NCI-H510A treated with DMSO at 0.1 percent for 48 hours (cell line): ENCODE results near the gene TFB1M.
"Not testable (repeated sequence)": the region's sequence is repeated elsewhere in the genome, so short reads cannot be mapped to it uniquely, and the experiment has no call there.

Experiments
- DNase-seq: peaks from one replicate; lab custom pipeline; 2025; lab: John Stamatoyannopoulos, UW

Gene TFB1M

DNA sequence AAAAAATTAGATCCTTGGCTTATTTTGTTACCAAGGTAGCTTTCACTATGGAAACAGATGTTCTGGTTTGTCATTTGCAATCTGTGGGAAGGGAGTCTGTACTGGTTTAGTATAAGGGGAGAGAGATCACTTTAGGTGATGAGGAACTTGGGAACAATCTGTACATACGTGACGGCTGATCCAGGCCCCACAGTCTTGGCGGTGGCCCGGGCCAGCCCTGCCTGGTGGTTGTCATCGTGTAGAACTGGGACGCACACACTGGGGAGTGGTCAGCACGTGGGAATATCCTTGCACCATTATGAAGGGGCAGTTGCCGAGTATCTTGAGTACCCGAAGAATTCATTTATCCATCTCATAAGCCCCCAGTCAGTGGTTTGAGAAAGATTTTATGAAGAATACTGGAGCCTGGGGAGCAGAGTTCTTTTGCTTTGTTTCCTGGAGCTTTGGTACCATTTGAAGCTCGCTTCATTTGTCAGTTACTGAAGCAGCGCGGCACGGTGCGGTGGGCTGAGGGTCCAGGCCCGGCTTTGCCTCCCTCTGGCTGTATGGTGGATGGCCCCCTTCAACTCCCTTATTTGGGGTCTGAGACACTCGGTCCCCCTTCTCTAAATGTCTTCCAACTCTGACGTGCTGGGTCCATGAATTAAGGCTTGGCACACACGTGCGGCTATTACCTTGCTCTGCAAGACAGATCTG, 73.2 kb downstream of the TFB1M start:
- DNase-seq = no peak

DNA sequence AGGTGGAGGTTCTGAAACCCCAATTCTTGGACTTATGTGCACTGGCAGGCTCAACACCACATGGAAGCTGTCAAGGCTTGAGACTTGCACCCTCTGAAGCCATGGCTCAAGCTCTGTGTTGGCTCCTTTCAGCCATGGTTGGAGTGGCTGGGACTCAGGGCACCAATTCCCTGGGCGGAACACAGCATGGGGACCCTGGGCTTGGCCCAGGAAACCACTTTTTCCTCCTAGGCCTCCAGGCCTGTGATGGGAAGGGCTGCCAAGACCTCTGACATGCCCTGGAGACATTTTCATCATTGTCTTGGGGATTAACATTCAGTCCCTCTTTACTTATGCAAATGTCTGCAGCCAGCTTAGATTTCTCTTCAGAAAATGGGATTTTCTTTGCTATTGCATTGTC, 76.7 kb downstream of the TFB1M start:
- no peak for DNase-seq

DNA sequence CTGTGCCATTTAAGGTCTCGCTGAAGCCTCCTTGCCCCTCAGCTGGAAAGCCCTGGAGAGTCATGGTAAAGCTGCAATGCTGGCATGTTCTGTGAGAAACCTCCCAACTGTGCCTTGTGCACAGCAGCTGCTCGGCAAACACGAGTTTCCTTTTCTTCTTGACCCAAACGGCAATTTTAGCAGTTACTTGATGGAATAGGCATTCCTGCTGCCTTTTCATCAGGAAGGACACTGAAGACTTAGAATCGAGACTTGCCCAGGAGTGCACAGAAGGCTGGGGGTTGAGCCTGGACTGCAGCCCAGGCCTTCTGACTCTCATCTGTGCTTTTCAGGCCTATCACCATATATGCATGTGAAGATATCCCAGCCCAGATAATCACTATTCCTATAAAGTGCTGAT, 79.2 kb downstream of the TFB1M start:
- no peak for DNase-seq

DNA sequence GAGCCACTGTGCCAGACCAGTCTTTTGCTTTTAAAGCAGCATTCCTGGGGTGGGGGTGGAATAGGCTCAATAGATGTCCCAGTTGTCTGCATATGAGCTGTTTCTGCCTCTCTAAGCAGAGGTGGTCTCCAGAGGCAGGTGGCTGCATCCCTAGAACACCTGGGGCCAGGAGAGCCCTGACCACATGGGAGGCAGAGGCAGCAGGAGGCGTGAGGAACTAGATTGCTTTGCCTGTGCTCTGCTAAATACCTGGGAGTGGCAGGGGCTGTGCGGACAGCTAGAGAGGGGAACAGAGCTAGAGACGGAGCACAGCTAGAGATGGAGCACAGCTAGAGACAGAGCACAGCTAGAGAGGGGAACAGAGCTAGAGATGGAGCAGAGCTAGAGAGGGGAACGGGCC, 79.6 kb downstream of the TFB1M start:
- no peak for DNase-seq

DNA sequence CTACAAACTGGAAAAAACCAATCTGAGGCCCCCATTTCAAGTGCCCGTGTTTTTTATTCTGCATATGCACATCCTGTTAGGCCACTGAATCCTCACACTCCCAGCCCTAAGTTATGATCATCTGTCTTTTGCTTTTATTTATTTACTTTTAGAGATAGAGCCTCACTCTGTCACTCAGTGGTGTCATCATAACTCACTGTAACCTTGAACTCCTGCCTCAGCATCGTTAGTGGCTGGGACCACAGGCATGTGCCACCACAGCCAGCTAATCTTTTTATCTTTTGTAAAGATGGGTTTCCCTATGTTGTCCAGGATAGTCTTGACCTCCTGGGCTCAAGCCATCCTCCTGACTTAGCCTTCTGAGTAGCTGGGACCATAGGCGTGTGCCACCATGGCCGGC, 80.1 kb downstream of the TFB1M start:
- no peak for DNase-seq

DNA sequence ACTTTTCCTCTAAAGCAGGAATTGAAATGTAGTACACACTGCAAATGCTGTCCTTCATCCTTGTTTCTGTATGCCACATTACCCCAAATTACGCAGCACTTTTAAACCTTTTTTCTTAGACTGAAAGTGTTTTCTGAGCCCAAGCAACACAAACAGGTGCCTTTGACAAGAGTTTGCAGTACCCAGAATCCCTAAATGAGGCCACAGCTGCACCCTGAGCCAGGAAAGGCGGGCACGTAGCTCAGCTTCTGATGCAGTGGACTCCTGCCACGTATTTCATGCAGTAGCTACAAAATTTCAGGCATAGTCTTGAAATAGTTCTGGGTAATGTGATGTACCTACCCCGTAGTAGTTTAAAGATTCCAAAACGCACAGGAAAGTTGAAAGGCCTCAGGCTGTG, 81.4 kb downstream of the TFB1M start:
- no peak for DNase-seq

DNA sequence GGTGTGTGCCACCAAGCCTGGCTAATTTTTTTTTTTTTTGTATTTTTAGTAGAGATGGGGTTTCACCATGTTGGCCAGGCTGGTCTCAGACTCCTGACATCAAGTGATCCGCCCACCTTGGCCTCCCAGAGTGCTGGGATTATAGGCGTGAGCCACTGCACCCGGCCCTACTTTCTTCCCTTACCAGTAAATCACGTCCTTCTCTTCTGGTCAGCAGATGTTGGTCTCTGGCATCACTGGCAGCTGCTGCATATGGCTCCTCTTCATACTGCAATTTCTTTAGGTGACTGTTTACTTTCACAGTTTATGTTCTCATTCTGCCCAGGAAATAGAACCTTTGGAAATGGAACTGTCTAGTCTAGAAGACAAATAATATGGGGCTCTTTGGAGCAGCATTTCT, 83.3 kb downstream of the TFB1M start:
- not testable (repeated sequence) for DNase-seq

DNA sequence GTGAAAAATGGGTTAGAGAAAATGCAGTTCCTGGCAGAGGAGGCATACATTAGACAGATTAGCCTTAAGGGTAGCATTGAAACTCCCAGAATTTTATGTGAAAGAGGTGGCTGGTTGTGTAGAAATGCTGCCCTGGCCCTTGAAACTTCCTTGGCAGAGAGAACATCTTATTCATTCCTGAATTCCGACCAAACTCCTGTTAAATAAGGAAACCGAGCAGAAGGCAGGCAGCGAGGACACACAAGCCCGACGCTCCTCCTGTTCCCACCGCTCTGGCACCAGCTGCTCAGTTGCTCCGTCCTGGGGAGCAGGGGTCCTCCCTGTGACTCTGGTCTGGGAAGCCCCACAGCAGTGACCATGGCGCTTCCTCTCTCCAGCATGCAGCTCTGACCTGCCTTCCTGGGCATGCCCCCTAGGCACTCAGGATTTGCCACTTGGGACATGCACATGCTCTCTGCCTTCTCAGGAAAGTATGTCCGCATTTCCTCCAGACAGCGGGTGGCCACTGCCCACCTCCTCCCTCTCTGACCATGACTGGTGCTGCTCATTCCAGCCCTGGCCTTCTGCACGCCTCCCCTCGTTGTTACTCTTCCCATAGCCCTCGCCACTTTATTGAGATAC, 85.6 kb downstream of the TFB1M start:
- DNase-seq = no peak

DNA sequence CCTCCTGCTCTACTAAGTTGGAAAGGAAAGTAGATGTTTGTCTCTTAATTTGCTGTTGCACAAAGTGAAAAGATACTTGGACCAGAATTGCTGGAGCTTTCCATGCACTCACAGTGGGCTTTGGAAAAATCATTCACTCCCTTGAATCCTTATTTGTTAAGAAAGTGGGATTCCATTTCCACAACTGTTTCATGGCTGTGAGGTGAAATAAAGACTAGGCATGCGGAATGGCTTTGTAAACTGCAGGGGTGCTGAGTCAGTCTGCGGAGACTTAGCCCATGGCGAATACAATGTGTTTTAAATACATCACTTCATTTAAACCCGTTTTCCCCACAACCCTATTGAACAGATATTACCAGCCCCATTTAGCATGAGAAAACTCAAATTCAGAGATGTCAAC, 87.2 kb downstream of the TFB1M start:
- DNase-seq = no peak

DNA sequence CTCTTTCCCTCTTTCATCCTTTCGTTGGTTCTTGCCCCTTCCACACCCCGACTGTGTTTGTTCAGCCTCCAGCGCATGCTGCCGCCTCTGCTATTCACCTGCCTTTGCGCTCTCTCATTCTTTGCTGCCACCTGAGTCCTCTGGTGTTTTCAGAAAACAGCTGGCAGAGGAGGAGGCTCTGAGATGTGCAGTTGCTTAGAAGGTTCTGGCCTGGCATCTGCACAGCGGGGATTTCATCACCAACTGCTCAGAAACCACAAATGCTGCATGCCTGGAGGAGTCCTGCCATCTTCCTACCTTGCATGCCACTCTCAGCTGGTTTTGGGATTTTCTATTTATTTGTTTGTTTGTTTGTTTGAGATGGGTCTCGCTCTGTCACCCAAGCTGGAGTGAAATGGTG, 89.7 kb downstream of the TFB1M start:
- no peak for DNase-seq

DNA sequence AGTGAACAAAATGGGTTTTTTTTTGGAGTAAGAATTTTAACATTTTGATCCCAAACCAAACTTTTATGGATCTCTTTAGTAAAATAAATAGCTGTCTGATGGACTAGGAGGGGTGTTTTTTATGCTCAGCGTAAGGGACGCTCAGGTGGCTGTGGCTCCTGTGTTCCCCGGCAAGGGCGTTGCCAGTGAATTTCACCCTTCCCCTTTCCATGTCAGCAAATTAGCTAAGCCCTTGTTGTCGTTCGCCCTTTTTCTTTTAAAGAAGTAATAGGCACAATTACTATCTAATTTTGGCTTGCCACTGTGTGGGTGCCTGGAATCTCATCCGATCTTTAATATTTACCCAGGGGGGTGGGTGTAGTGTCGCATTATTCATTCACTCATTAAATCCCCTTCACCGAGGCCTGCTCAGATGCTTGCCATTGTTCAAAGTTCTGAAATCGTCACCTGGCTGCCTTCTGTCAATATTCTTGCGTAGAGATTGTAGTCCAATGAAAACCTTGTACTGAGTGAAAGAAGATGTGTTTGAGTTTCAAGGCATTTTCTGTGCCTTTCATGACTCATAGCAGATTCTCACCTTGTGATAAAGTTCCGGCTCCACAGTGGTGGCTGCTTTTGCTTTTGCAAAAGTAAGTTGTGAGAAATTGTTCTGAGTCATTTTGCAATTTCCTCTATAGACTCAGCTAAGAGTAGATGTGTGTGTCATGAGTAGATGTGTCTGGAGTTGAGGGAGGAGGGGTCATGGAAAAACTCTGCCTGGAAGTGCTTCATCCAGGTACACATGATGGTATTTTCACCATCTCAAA, 90.4 kb downstream of the TFB1M start:
- no peak for DNase-seq

DNA sequence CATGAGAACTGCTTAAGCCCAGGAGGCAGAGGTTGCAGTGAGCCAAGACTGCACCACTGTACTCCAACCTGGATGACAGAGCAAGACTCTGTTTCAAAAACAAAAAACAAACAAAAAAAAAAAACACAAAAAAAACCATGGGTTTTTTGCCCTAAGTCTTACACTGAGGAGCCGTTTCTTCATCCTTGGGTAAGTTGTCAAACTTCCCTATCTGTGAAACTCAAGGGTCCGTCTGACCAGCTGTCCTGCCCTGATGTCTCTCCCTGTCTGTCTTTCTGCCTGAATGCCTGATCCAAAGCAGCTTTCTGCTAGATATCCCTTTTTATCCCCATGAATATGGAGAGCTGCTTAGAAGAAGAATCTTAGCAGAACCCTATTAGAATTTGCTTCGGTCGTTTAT, 91.8 kb downstream of the TFB1M start:
- no peak for DNase-seq

DNA sequence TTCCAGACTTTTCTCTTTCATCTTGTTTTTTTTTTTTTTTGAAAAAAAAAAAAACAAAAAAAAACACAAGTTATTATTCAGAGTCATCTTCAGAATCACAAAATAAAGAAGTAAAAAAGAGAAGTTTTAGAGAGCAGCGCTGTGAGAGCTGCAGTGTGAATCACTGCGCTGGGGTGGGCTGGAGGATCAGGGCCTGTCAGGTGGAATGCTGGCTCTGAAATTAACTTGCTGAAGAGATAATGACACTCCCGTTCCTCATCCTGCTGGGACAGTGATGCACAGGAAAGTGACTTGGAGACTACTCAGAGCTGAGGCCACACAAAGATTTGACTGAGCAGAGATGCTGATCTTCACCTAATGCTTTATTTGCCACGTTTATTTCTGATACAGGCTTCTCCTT, 93.2 kb downstream of the TFB1M start:
- DNase-seq = no peak

DNA sequence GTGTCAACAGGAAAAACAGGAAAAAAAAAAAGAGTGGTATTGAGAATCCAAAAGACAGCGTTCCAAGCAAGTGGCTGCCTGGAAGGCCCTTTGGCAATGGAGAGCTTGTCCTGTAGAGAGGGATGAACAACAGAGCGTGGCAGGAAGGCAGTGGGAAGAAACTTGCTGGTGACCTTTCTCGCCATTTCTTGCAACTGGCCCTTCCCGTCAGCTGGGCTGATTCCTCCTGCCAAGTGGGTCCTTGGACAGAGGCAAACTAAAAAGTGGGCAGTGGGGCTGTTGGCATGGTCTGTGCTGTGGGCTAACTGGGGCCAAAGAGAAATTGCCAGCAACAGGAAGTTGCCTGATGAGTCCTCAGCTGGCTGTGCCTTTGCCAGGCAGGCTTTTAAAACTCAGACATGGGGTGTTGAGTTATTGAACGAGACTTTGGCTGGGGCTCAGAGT, 94.4 kb downstream of the TFB1M start:
- DNase-seq = no peak

DNA sequence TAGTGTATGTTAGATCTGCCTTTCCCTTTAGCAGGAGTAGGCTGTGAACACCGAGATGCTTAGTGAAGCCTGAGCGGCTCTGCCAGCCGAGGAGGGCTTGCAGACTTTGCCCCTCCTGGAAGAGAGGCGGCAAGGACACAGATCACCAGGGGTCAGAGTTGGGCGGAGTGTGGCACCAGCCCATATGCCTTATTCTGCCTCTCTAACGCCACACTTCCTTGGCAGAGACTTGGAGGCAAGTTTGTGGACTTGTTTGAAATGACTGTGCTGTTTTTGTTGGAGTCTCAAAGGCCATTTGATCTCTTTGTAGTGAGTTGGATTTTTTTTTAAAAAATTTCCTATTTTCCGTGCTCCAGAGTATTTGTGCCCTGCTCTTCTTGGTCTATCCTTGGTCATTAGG, 95.0 kb downstream of the TFB1M start:
- DNase-seq = no peak

DNA sequence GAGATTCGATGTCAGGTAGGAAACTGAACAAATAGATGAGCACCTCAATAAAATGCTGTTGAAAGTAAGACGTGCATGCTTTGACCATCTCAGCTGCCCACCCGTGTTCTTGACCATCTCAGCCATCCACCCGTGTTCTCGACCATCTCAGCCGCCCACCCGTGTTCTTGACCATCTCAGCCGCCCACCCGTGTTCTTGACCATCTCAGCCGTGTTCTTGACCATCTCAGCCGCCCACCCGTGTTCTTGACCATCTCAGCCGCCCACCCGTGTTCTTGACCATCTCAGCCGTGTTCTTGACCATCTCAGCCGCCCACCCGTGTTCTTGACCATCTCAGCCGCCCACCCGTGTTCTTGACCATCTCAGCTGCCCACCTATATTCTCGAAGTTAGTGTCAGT, 95.6 kb downstream of the TFB1M start:
- not testable (repeated sequence) for DNase-seq

DNA sequence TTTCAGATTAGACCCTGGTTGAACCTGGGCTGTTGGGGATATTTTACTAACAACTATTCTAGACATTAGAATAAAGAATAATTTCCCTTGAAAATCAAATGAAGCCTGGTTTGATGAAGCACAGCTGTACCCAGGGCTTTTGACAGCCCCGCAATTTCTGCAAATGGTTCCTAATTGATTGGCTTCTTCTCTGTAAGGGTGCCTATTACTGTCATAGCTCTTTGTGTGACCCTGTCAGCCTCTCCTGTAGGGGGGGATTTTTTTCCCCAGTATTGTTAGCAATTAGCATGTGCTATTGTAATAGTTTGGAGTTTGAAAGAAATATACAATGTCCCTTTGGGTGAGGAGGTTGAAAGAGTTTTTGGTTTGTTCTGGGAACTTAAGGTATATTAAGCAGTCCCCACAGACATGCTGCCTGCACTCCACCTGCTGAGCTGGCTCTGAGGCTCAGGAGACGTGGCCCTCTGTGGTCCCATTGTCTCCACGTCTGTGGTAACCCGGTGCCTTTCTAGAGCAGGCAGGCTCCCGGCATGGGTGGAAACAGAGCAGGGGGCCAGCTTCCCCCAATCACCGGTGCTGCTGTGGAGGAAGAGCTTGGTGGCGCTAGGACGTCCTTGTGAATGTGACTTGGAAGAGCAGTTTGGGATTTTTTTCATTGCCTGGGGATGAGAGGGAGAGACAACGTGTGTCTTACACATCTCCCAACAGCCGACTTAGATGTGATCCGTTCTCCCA, 97.8 kb downstream of the TFB1M start:
- no peak for DNase-seq

DNA sequence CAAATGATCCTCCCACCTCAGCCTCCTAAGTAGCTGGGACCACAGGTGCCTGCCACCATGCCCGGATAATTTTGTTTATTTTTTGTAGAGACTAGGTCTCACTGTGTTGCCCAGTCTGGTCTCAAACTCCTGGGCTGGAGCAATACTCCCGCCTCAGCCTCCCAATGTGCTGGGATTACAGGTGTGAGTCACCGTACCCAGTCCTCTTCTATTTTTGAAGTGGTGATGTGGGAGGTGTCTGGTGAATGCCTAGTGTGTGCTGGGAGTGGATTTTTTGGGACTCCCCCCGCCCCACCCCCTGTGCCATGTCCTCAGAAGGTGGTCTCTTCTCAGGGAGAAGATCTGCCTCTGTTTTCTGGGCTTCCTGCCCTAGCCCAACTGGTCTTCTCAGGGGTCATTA, 98.4 kb downstream of the TFB1M start:
- DNase-seq = no peak

DNA sequence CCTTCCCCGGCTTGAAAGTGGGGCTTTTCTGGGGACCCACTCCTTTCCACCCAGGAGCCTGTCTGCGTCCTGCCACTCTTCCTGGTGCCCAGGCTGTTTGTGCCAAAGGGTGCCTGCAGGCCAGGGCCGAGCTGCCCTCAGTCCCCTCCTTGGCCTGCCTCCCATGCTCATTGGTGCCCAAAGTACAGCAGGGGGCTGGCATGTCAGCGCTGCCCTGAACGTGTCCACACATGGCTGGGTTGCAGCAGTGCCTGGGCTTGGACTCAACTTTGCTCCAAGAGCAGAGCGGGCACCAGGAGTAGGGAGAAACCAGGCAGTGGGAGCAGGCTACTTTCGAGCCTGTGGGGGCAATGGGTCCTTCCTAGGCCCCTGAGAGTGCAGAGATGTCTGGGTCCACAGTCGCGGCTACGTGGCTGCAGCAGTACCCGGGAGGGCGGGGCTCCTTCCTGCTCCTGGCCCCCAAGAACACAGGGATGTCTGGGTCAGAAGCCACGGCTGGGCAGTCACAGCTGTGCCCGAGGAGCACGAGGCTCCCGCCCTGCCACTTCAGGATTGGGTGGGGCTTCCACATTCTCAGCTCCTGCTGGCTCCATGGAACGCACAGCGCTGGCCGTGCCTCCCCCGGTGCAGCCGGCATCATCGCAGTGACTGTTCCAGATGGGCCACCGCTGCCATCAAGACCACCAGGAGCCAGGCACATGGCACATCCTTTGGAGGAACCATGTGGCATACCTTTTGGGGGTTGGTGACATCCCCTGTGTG, 100.5 kb downstream of the TFB1M start:
- no peak for DNase-seq

DNA sequence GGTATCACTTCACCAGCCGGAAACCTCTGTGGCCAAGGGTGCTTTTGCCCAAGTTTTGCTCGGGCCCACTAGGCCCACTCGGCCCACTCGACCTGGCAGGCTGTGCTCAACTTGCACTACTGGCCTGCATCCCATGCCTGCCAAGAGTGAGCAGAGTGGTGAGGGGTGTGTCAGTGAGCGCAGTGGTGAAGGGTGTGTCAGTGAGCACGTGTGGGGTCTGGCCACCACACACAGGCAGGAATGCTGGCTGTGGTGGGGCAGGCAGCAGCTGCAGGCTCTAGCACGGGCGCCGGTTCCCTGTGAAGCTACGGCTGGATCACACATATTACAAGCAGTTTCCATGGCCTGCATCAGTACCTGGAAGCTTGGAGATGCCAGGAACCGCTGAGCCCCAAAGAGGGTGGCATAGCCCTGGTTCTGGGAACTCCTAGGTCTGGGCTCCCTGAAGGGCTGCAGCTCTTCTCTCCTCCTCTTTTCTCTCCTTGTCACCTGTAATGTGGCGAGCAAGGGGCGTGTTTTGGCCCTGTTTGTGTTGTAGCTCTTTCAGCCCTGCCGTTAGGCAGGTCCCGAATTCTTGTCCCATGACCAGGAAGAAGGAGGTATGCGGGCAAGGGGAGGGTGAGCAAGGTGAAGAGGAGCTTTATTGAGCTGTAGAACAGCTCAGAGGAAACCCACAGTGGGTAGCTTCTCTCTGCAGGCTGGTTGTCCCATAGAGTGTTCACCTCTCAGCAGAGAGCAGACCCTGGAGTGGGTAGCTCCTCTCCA, 101.5 kb downstream of the TFB1M start:
- DNase-seq = no peak

DNA sequence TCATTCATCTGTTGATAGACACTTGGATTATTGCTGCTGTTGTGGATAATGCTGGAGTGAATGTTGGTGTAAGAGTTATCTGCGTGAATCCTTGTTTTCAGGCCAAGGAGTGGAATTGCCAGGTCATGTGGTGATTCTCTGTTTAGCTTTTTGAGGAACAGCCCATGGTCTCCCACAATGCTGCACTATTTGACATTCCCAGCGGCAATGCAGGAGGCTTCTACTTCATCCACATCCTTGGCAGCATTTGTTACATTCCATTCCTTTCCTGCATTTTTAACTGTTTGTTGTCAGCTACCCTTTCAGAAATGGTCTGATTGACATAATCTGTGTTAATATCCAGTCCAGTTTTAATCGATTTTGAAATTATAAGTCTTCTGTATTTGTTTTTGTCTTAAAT, 102.2 kb downstream of the TFB1M start:
- no peak for DNase-seq
